Measurements from ENCODE around the gene DSG3.

- TF ChIP-seq CTCF (IDR thresholded peaks at IDR 0.05; ENCODE audit: low read depth, low read length) = no peak
- no peak for TF ChIP-seq EZH2phosphoT487 (IDR thresholded peaks at IDR 0.05; ENCODE audit: low read depth)
Measured at GRCh38 chr18:31429623-31430022, 17.9 kb upstream of the DSG3 start.

Measured in OCI-LY3 (cell line).